AG04449 (cell line): ENCODE results near the gene CDC20.

Source experiments
- CTCF ChIA-PET: fragments of 350-600 bp; formaldehyde crosslinking; extraction: SDS; loops from one replicate; lab custom pipeline; 2021; ENCODE audit warnings: antibody characterized with exemption; lab: Yijun Ruan, JAX
- POLR2A ChIA-PET: fragments of 400-600, 350-600 bp; formaldehyde crosslinking; extraction: SDS; loops from one replicate; lab custom pipeline; 2020; ENCODE audit warnings: antibody characterized with exemption, inconsistent platforms; lab: Yijun Ruan, JAX
- DNase-seq: peaks from one replicate; pipeline ENCODE4 v3.0.0-alpha.2; 2010; ENCODE audit warnings: low read depth, low spot score
- H3K4me3 ChIP-seq: 2 replicates; pipeline ENCODE4 v1.5.1; 2011; ENCODE audit warnings: low read depth, mild to moderate bottlenecking, control low read depth, low read length
- CTCF ChIP-seq: IDR thresholded peaks from one replicate; pipeline ENCODE4 v1.5.1; 2011; ENCODE audit warnings: mild to moderate bottlenecking, moderate library complexity, low read length, control low read depth, inconsistent platforms; ENCODE audit not compliant: insufficient read depth; ENCODE audit errors: missing control alignments

CDC20 gene

GRCh38 chr1:43358121-43358745, 548 bp upstream of the CDC20 start:
- DNase-seq, result no peak
- peak overlapping the region; percentile 74 for H3K4me3 ChIP-seq
- CTCF ChIA-PET, result interaction anchor here (0.7 to 2.8 kb wide), 12 partner anchors 10 to 132 kb away, joined by 3 to 24 read pairs (median 6); partner anchors contain the start of genes ELOVL1, MED8 and SZT2
- TF ChIP-seq CTCF, result peak; percentile 29
- POLR2A ChIA-PET, result interaction anchor here (0.6 to 1.6 kb wide), 7 partner anchors 8 to 96 kb away, joined by 3 to 18 read pairs (median 3); partner anchors contain the start of genes ELOVL1 and HYI

GRCh38 chr1:43359696-43360095, 915 bp downstream of the CDC20 start:
- POLR2A ChIA-PET, result interaction anchor here (1.2 kb wide), 1 partner anchor 9 kb away, joined by 3 read pairs; no protein-coding TSS in a partner anchor
- CTCF ChIA-PET, result no interaction called here
- DNase-seq, result no peak
- peak overlapping the region; percentile 74 for H3K4me3 ChIP-seq
- TF ChIP-seq CTCF, result no peak

GRCh38 chr1:43360616-43361015, 1.8 kb downstream of the CDC20 start:
- TF ChIP-seq CTCF, result no peak
- peak overlapping the region; percentile 74 for H3K4me3 ChIP-seq
- ChIA-PET POLR2A (interaction anchor here (1.2 kb wide), 1 partner anchor 10 kb away, joined by 3 read pairs; no protein-coding TSS in a partner anchor), CTCF (interaction anchor here (0.6 to 0.9 kb wide), 2 partner anchors 24 to 688 kb away, joined by 3 read pairs; no protein-coding TSS in a partner anchor)
- no peak for DNase-seq

- no peak for DNase-seq
- CTCF ChIA-PET, result interaction anchor here (1.2 kb wide), 1 partner anchor 136 kb away, joined by 5 read pairs; no protein-coding TSS in a partner anchor
- POLR2A ChIA-PET, result no interaction called here
- no peak overlapping the region for H3K4me3 ChIP-seq
- TF ChIP-seq CTCF, result no peak
These were observed 4.6 kb downstream of the CDC20 start for GRCh38 chr1:43363283-43363934.

- no peak for DNase-seq
- no peak for TF ChIP-seq CTCF
- CTCF ChIA-PET, result interaction anchor here (1.2 kb wide), 1 partner anchor 137 kb away, joined by 5 read pairs; no protein-coding TSS in a partner anchor
- H3K4me3 ChIP-seq, result no peak overlapping the region
- POLR2A ChIA-PET, result no interaction called here
These were observed 5.2 kb downstream of the CDC20 start for GRCh38 chr1:43363935-43364525.

GRCh38 chr1:43365678-43366077, 6.9 kb downstream of the CDC20 start:
- ChIA-PET CTCF (interaction anchor here (0.8 to 1.4 kb wide), 3 partner anchors 12 to 139 kb away, joined by 3 to 5 read pairs (median 3); no protein-coding TSS in a partner anchor), POLR2A (no interaction called here)
- DNase-seq, result no peak
- TF ChIP-seq CTCF, result no peak
- H3K4me3 ChIP-seq, result peak overlapping the region; percentile 33
